Ascending aorta (tissue), 2 donors: Measurements from ENCODE around the gene PLCD1. TPM values are rescaled to one million over a fixed set of nuclear protein-coding genes. Genes with fewer than 3 reads are reported as not detected.
"Not testable (repeated sequence)": the region's sequence is repeated elsewhere in the genome, so short reads cannot be mapped to it uniquely, and the experiment has no call there.

Experiments used
- DNase-seq, 2 donors: peaks; one replicate each; pipeline ENCODE4 v3.0.0-alpha.2; 2019; ENCODE audit warnings: low spot score in 2 of 2
- H3K27ac ChIP-seq, 2 donors: fragments of 200-600 bp; sonication (generic); one replicate each; pipeline ENCODE4 v1.5.1; 2016 to 2017; ENCODE audit warnings: mild to moderate bottlenecking in 1 of 2
- H3K27me3 ChIP-seq: fragments of 200-600 bp; sonication (generic); one replicate; pipeline ENCODE4 v1.5.1; 2017
- H3K36me3 ChIP-seq, 2 donors: fragments of 200-600 bp; sonication (generic); one replicate each; pipeline ENCODE4 v1.5.1; 2016
- H3K4me1 ChIP-seq, 2 donors: fragments of 200-600 bp; sonication (generic); one replicate each; pipeline ENCODE4 v1.5.1; 2016 to 2017; ENCODE audit warnings: mild to moderate bottlenecking in 1 of 2
- H3K4me3 ChIP-seq, 2 donors: fragments of 200-600 bp; sonication (generic); one replicate each; pipeline ENCODE4 v1.5.1; 2016 to 2017; ENCODE audit warnings: mild to moderate bottlenecking in 1 of 2
- H3K9me3 ChIP-seq, 2 donors: fragments of 200-600 bp; sonication (generic); one replicate each; pipeline ENCODE4 v1.5.1; 2016
- CTCF ChIP-seq, 3 experiments: fragments of 200-600 bp in 2 of 3; fragments of 450-650 bp in 1 of 3; sonication (generic) in 2 of 3; IDR thresholded peaks; one replicate each; pipeline ENCODE4 v1.5.1; 2016 to 2019; ENCODE audit warnings: antibody characterized with exemption in 3 of 3, mild to moderate bottlenecking in 1 of 3, moderate library complexity in 1 of 3
- intact Hi-C: fragments of 100-400 bp; cut with DNase I; formaldehyde crosslinking; loops from one replicate; pipeline ENCODE4 v1.15.1; 2023
- total RNA-seq: library from RNA; depleted of rRNA; stranded (reverse); fragments of >200 nt; gene quantifications from one replicate; pipeline ENCODE4 v1.1.0, GENCODE V29; 2016

Gene PLCD1
- total RNA-seq, 1 donor from 2014 or later = 167 TPM

- Histone ChIP-seq H3K27me3 (no peaks in the 10 kb centered on the region), H3K4me3 (no peak overlapping the region), H3K36me3 (peaks cover 35 to 51% of the 10 kb centered on the region in 2 donors), H3K9me3 (no peaks in the 10 kb centered on the region), H3K27ac (no peak overlapping the region), H3K4me1 (no peaks in the 10 kb centered on the region)
- DNase-seq = peak in 1 of 2 donors; percentile 79
- peak; percentile 55 to 70 (median 65) for TF ChIP-seq CTCF (IDR thresholded peaks at IDR 0.05)
- intact Hi-C loops = no loop called here
Measured at GRCh38 chr3:37974121-37975083, 55.0 kb downstream of the PLCD1 start.

- intact Hi-C loops = no loop called here
- H3K27ac ChIP-seq = no peak overlapping the region
- no peaks in the 10 kb centered on the region for H3K9me3 ChIP-seq
- no peaks in the 10 kb centered on the region for H3K4me1 ChIP-seq
- no peak for TF ChIP-seq CTCF (IDR thresholded peaks at IDR 0.05)
- no peaks in the 10 kb centered on the region for H3K27me3 ChIP-seq
- no peak overlapping the region for H3K4me3 ChIP-seq
- DNase-seq = no peak
- H3K36me3 ChIP-seq = peaks cover 35 to 51% of the 10 kb centered on the region in 2 donors
Measured at GRCh38 chr3:37973246-37974054, 56.0 kb downstream of the PLCD1 start.

- intact Hi-C loops, H3K4me3 ChIP-seq, H3K4me1 ChIP-seq, H3K27me3 ChIP-seq, H3K9me3 ChIP-seq, H3K27ac ChIP-seq, DNase-seq: not testable (repeated sequence)
- peaks cover 35 to 47% of the 10 kb centered on the region in 2 donors for H3K36me3 ChIP-seq
Measured at GRCh38 chr3:37972056-37972455, 57.4 kb downstream of the PLCD1 start.

GRCh38 chr3:37971467-37971866 is 58.0 kb downstream of the PLCD1 start:
- Histone ChIP-seq H3K4me1 (no peaks in the 10 kb centered on the region), H3K27me3 (no peaks in the 10 kb centered on the region), H3K4me3 (no peak overlapping the region), H3K27ac (no peak overlapping the region), H3K36me3 (peaks cover 30 to 41% of the 10 kb centered on the region in 2 donors), H3K9me3 (no peaks in the 10 kb centered on the region)
- intact Hi-C loops = no loop called here
- TF ChIP-seq CTCF (IDR thresholded peaks at IDR 0.05) = no peak
- no peak for DNase-seq

- Histone ChIP-seq H3K4me1 (no peaks in the 10 kb centered on the region), H3K9me3 (no peaks in the 10 kb centered on the region), H3K4me3 (no peak overlapping the region), H3K36me3 (peaks cover 24 to 34% of the 10 kb centered on the region in 2 donors), H3K27me3 (no peaks in the 10 kb centered on the region), H3K27ac (no peak overlapping the region)
- TF ChIP-seq CTCF (IDR thresholded peaks at IDR 0.05) = no peak
- intact Hi-C loops = no loop called here
- DNase-seq = no peak
Measured at GRCh38 chr3:37970802-37971201, 58.6 kb downstream of the PLCD1 start.
